H1 (cell line): ENCODE results near the gene GAK. TPM values are rescaled to one million over a fixed set of nuclear protein-coding genes. Genes with fewer than 3 reads are reported as not detected.

Source experiments
- CTCF ChIA-PET: fragments of 300-600 bp; sonication (Branson Sonifier 250); formaldehyde crosslinking; loops from one replicate; lab custom pipeline; 2021; ENCODE audit not compliant: partially characterized antibody; lab: Charles Lee
- POLR2A ChIA-PET: fragments of 300-600 bp; sonication (Branson Sonifier 250); formaldehyde crosslinking; loops from one replicate; lab custom pipeline; 2021; ENCODE audit warnings: inconsistent platforms; ENCODE audit not compliant: partially characterized antibody; lab: Charles Lee
- DNase-seq, 2 experiments: peaks; one replicate each; pipeline versions ENCODE4 v3.0.0 to v3.0.0-alpha.2; 2010 to 2022; ENCODE audit warnings: low spot score in 2 of 2, low read depth in 1 of 2, mixed read lengths in 1 of 2
- FAIRE-seq: peaks from 2 replicates; lab custom pipeline; 2011; peaks lifted over from hg19 to GRCh38; lab: Jason Lieb, UNC
- H2AFZ ChIP-seq: 2 replicates; pipeline ENCODE4 v1.8.1; 2012; ENCODE audit warnings: low read length, inconsistent platforms
- H2AK5ac ChIP-seq: 2 replicates; pipeline ENCODE4 v1.6.1; 2013; ENCODE audit warnings: low read depth, low read length
- H2BK120ac ChIP-seq: replicated peaks from 2 replicates; pipeline ENCODE3; 2013; ENCODE audit warnings: low read depth, low read length, inconsistent platforms
- H2BK12ac ChIP-seq: 2 replicates; pipeline ENCODE4 v1.6.1; 2013; ENCODE audit warnings: low read depth, low read length
- H2BK15ac ChIP-seq: 2 replicates; pipeline ENCODE4 v1.6.1; 2013; ENCODE audit warnings: low read length
- H2BK20ac ChIP-seq: 2 replicates; pipeline ENCODE4 v1.6.1; 2013; ENCODE audit warnings: low read length
- H2BK5ac ChIP-seq: 2 replicates; pipeline ENCODE4 v1.6.1; 2013; ENCODE audit warnings: low read depth, low read length
- H3K14ac ChIP-seq: 2 replicates; pipeline ENCODE4 v1.6.1; 2013; ENCODE audit warnings: inconsistent platforms; ENCODE audit not compliant: insufficient read length
- H3K18ac ChIP-seq: 2 replicates; pipeline ENCODE4 v1.6.1; 2013; ENCODE audit warnings: low read length; ENCODE audit errors: extremely low read depth
- H3K23ac ChIP-seq: 2 replicates; pipeline ENCODE4 v1.6.1; 2013; ENCODE audit warnings: inconsistent platforms; ENCODE audit not compliant: insufficient read length
- H3K23me2 ChIP-seq: 2 replicates; pipeline ENCODE4 v1.6.1; 2013; ENCODE audit warnings: low read depth, low read length
- H3K27ac ChIP-seq: 2 replicates; pipeline ENCODE4 v1.6.1; 2011; ENCODE audit warnings: low read depth, low read length, inconsistent platforms
- H3K27me3 ChIP-seq, 4 experiments: replicated peaks in 1 of 4; 1 replicate in 1 of 4; 2 replicates in 3 of 4; pipeline versions ENCODE4 v1.6.1 to v1.8.1; 2011 to 2013; ENCODE audit warnings: low read length in 3 of 4, mild to moderate bottlenecking in 3 of 4, inconsistent platforms in 2 of 4, mixed read lengths in 2 of 4, moderate library complexity in 1 of 4; ENCODE audit not compliant: control insufficient read depth in 3 of 4, insufficient read depth in 3 of 4; ENCODE audit errors: extremely low read depth in 1 of 4
- H3K36me3 ChIP-seq, 4 experiments: 2 replicates each; pipeline versions ENCODE4 v1.6.1 to v1.8.1; 2011 to 2013; ENCODE audit warnings: mild to moderate bottlenecking in 4 of 4, low read length in 3 of 4, moderate library complexity in 2 of 4, control low read depth in 1 of 4, inconsistent platforms in 1 of 4; ENCODE audit not compliant: insufficient read depth in 4 of 4, control insufficient read depth in 2 of 4
- H3K4ac ChIP-seq: replicated peaks from 2 replicates; pipeline ENCODE3; 2013; ENCODE audit warnings: low read length, low read depth, mixed read lengths, inconsistent platforms; ENCODE audit not compliant: insufficient read length
- H3K4me1 ChIP-seq, 4 experiments: replicated peaks in 1 of 4; 1 replicate in 1 of 4; 2 replicates in 3 of 4; pipeline versions ENCODE4 v1.6.1 to v1.8.1; 2011 to 2013; ENCODE audit warnings: low read length in 3 of 4, inconsistent platforms in 2 of 4, mixed read lengths in 1 of 4; ENCODE audit not compliant: insufficient read depth in 4 of 4, control insufficient read depth in 3 of 4
- H3K4me2 ChIP-seq, 2 experiments: 2 replicates each; pipeline versions ENCODE4 v1.6.1 to v1.8.1; 2011 to 2013; ENCODE audit warnings: low read depth in 2 of 2, low read length in 2 of 2, control low read depth in 1 of 2, inconsistent platforms in 1 of 2, mild to moderate bottlenecking in 1 of 2; ENCODE audit not compliant: insufficient read depth in 1 of 2
- H3K4me3 ChIP-seq, 4 experiments: fragments of 200-600, 300-600 bp in 1 of 4; sonication (generic), shearing (Covaris generic), sonication (Bioruptor Twin) in 1 of 4; 2 replicates each; pipeline versions ENCODE4 v1.5.1 to v1.8.1; 2011 to 2016; ENCODE audit warnings: low read length in 4 of 4, low read depth in 3 of 4, control low read depth in 2 of 4, inconsistent platforms in 2 of 4, mild to moderate bottlenecking in 2 of 4, mixed read lengths in 1 of 4, moderate library complexity in 1 of 4; ENCODE audit not compliant: insufficient read depth in 2 of 4; ENCODE audit errors: extremely low read depth in 1 of 4
- H3K56ac ChIP-seq: replicated peaks from 2 replicates; pipeline ENCODE3; 2013; ENCODE audit warnings: low read depth, mild to moderate bottlenecking, mixed read lengths, low read length, inconsistent platforms; ENCODE audit not compliant: insufficient read length
- H3K79me1 ChIP-seq: 2 replicates; pipeline ENCODE4 v1.6.1; 2013; ENCODE audit warnings: low read depth, low read length, control low read depth
- H3K79me2 ChIP-seq, 2 experiments: 2 replicates each; pipeline versions ENCODE4 v1.6.1 to v1.8.1; 2012 to 2013; ENCODE audit warnings: low read length in 2 of 2, mild to moderate bottlenecking in 2 of 2, inconsistent platforms in 1 of 2; ENCODE audit not compliant: insufficient read depth in 2 of 2, control insufficient read depth in 1 of 2
- H3K9ac ChIP-seq, 4 experiments: replicated peaks in 1 of 4; 1 replicate in 1 of 4; 2 replicates in 3 of 4; pipeline versions ENCODE4 v1.6.1 to v1.8.1; 2011 to 2013; ENCODE audit warnings: low read depth in 3 of 4, low read length in 3 of 4, control low read depth in 2 of 4, mild to moderate bottlenecking in 2 of 4, moderate library complexity in 2 of 4, inconsistent platforms in 1 of 4; ENCODE audit errors: extremely low read depth in 1 of 4
- H3K9me3 ChIP-seq, 2 experiments: 2 replicates each; pipeline versions ENCODE4 v1.6.1 to v1.8.1; 2012 to 2013; ENCODE audit warnings: mild to moderate bottlenecking in 2 of 2, moderate library complexity in 2 of 2, control low read depth in 1 of 2, inconsistent platforms in 1 of 2, low read depth in 1 of 2, low read length in 1 of 2, mixed read lengths in 1 of 2; ENCODE audit not compliant: insufficient read depth in 2 of 2
- H4K20me1 ChIP-seq, 2 experiments: replicated peaks in 1 of 2; 2 replicates each; pipeline versions ENCODE3 to v1.8.1; 2011 to 2013; ENCODE audit warnings: inconsistent platforms in 2 of 2, low read length in 2 of 2, mild to moderate bottlenecking in 1 of 2; ENCODE audit not compliant: insufficient read depth in 2 of 2, control insufficient read depth in 1 of 2
- H4K5ac ChIP-seq: 2 replicates; pipeline ENCODE4 v1.6.1; 2013; ENCODE audit warnings: low read length, low read depth, mixed read lengths, inconsistent platforms; ENCODE audit not compliant: insufficient read length
- H4K8ac ChIP-seq: 2 replicates; pipeline ENCODE4 v1.8.0; 2013; ENCODE audit warnings: mild to moderate bottlenecking, moderate library complexity, low read length, inconsistent platforms; ENCODE audit not compliant: insufficient read depth; ENCODE audit errors: extremely low read depth
- H4K91ac ChIP-seq: replicated peaks from 2 replicates; pipeline ENCODE3; 2013; ENCODE audit warnings: low read length, mixed read lengths, inconsistent platforms; ENCODE audit not compliant: insufficient read length
- BCL11A ChIP-seq, 2 experiments: IDR thresholded peaks; one replicate each; pipeline ENCODE4 v1.6.1; 2011; ENCODE audit warnings: low read depth in 2 of 2, low read length in 2 of 2, mild to moderate bottlenecking in 2 of 2
- BRCA1 ChIP-seq: IDR thresholded peaks from 2 replicates; pipeline ENCODE4 v1.6.1; 2012; ENCODE audit warnings: low read depth, low read length, improper control_type of control experiment
- EGR1 ChIP-seq: IDR thresholded peaks from 2 replicates; pipeline ENCODE4 v1.6.1; 2011; ENCODE audit warnings: low read depth, low read length, borderline replicate concordance
- SIN3A ChIP-seq, 2 experiments: IDR thresholded peaks in 1 of 2; conservative IDR thresholded peaks in 1 of 2; 2 replicates each; pipeline ENCODE4 v1.6.1; 2011 to 2012; ENCODE audit warnings: low read length in 2 of 2, improper control_type of control experiment in 1 of 2, low read depth in 1 of 2, mild to moderate bottlenecking in 1 of 2
- WGBS, 2 experiments: shearing (Covaris generic) in 1 of 2; methylation state at CpG; one replicate each; pipeline versions ENCODE4 v1.1.6 to v1.1.7; 2013 to 2015; ENCODE audit warnings: low lambda C conversion rate in 2 of 2, mixed read lengths in 2 of 2, inconsistent platforms in 1 of 2, low coverage in 1 of 2, missing lambda C conversion rate in 1 of 2; ENCODE audit not compliant: insufficient replicate concordance in 2 of 2, insufficient coverage in 1 of 2, insufficient read length in 1 of 2; ENCODE audit errors: extremely low coverage in 1 of 2, missing lambda C conversion rate in 1 of 2; 5-methylcytosine and 5-hydroxymethylcytosine counted together
- polyA plus RNA-seq, 7 experiments: library from polyadenylated mRNA; depleted of rRNA in 3 of 7; stranded (reverse) in 5 of 7; unstranded in 2 of 7; fragments of >200 nt in 5 of 7; fragments of 200-250 nt in 2 of 7; gene quantifications; 1 replicate in 5 of 7; 2 replicates in 1 of 7; 4 replicates in 1 of 7; pipeline versions ENCODE4 v1.2.1 to v1.2.3, GENCODE V29; 2011 to 2013; ENCODE audit warnings: missing spikeins in 2 of 7, mixed read lengths in 2 of 7
- total RNA-seq: library from RNA; stranded (reverse); fragmentation: NEBNext Ultra II Directional; extraction: Animal tissue kit (Norgen Biotek cat#: 25700); gene quantifications from 2 replicates; pipeline ENCODE4 v1.2.1, GENCODE V29; 2021

GAK gene
- total and polyA plus RNA-seq, 2 of the 8 experiments (the other 6 are each of a cell fraction or from before 2014, with no cell fraction given) = 31.5 to 70.8 TPM

GRCh38 chr4:913280-913618 lies 18.9 kb downstream of the GAK start:
- H2AFZ ChIP-seq = no peak overlapping the region
- no peaks in the 10 kb centered on the region for H3K4me1 ChIP-seq
- H3K4ac ChIP-seq = no peak overlapping the region
- H2BK12ac ChIP-seq = no peak overlapping the region
- no peak overlapping the region for H3K18ac ChIP-seq
- FAIRE-seq = no peak
- no peak for DNase-seq
- H3K36me3 ChIP-seq = peaks cover 0 to 8% (median 3%) of the 10 kb centered on the region in 4 experiments; a peak in 3 of 8 replicates
- ChIA-PET POLR2A (no interaction called here), CTCF (interaction anchor here (1.5 to 1.6 kb wide), 2 partner anchors 13 to 16 kb away, joined by 4 to 6 read pairs; no protein-coding TSS in a partner anchor)
- WGBS, 2 experiments = 91% methylated on average over 4 of the region's 4 CpGs; no CpG with 5 or more reads in 1 of the 2 experiments
- H3K56ac ChIP-seq = no peak overlapping the region
- H3K79me2 ChIP-seq = peaks cover 8 to 36% of the 10 kb centered on the region in 2 experiments
- H2BK5ac ChIP-seq = no peak overlapping the region; the same call in 1 of the 2 replicates
- H2BK20ac ChIP-seq = no peak overlapping the region
- no peak overlapping the region for H2BK15ac ChIP-seq
- H3K9me3 ChIP-seq = no peaks in the 10 kb centered on the region
- H4K5ac ChIP-seq = no peak overlapping the region
- no peak overlapping the region for H4K91ac ChIP-seq
- no peak overlapping the region for H2BK120ac ChIP-seq
- peaks cover 8% of the 10 kb centered on the region for H3K79me1 ChIP-seq
- no peak overlapping the region; a peak in 1 of 7 replicates for H3K9ac ChIP-seq
- no peak overlapping the region for H4K8ac ChIP-seq
- no peaks in the 10 kb centered on the region for H3K27me3 ChIP-seq
- peaks cover 6 to 9% of the 10 kb centered on the region in 2 experiments for H4K20me1 ChIP-seq
- TF ChIP-seq BCL11A (IDR thresholded peaks at IDR 0.05; ENCODE audit: low read depth in 2 of 2, low read length in 2 of 2) (no peak), SIN3A (conservative IDR thresholded peaks at IDR 0.05 in 1 of 2, IDR thresholded peaks at IDR 0.05 in 1 of 2; ENCODE audit: low read depth in 1 of 2, low read length in 2 of 2) (no peak), EGR1 (no peak), BRCA1 (no peak)
- no peak overlapping the region for H3K27ac ChIP-seq
- no peak overlapping the region for H3K4me2 ChIP-seq
- H3K23ac ChIP-seq = no peak overlapping the region
- no peak overlapping the region for H3K14ac ChIP-seq
- no peaks in the 10 kb centered on the region for H3K23me2 ChIP-seq
- no peak overlapping the region for H2AK5ac ChIP-seq
- no peak overlapping the region for H3K4me3 ChIP-seq
